Astrocyte of the spinal cord (primary cell): Measurements from ENCODE around the gene CTBS.

Experiments used
- DNase-seq: peaks from one replicate; pipeline ENCODE4 v3.0.0; 2011; ENCODE audit warnings: low read depth, low spot score
- H3K4me3 ChIP-seq: 2 replicates; pipeline ENCODE4 v1.5.1; 2011; ENCODE audit warnings: low read depth, mild to moderate bottlenecking, low read length, moderate library complexity
- CTCF ChIP-seq: IDR thresholded peaks from 2 replicates; pipeline ENCODE4 v1.5.1; 2012; ENCODE audit warnings: low read depth, mild to moderate bottlenecking, low read length, inconsistent platforms
- in situ Hi-C: cut with HindIII; loops from 2 replicates; pipeline ENCODE4 v1.10.0; 2017; ENCODE audit warnings: low sequenced_read_pairs

Gene CTBS

GRCh38 chr1:84504580-84505492, 69.4 kb downstream of the CTBS start:
- in situ Hi-C loops: no loop called here
- peak; percentile 22 for TF ChIP-seq CTCF
- H3K4me3 ChIP-seq: peak overlapping the region; percentile 93
- peak; percentile 79 for DNase-seq

- no peak for TF ChIP-seq CTCF
- no peak overlapping the region for H3K4me3 ChIP-seq
- DNase-seq: no peak
- in situ Hi-C loops: no loop called here
Observed at GRCh38 chr1:84502927-84503326, 71.3 kb downstream of the CTBS start.
